B cell (primary cell): ENCODE data around the gene SLC9A5. TPM values are rescaled to one million over a fixed set of nuclear protein-coding genes. Genes with fewer than 3 reads are reported as not detected.

Experiments
- ATAC-seq: fragments of 200-7000 bp; cut with Tn5 transposase; one replicate; pipeline ENCODE4 v1.10.0; 2021; ENCODE audit warnings: low read depth, mild to moderate bottlenecking, moderate number of reproducible peaks, moderate library complexity
- CTCF ChIA-PET: fragments of 350-600 bp; sonication (Branson Sonifier 250); formaldehyde crosslinking; loops from one replicate; lab custom pipeline; 2021; ENCODE audit warnings: antibody characterized with exemption, inconsistent platforms; lab: Charles Lee
- POLR2A ChIA-PET: fragments of 350-600 bp; sonication (Branson Sonifier 250); formaldehyde crosslinking; loops from one replicate; lab custom pipeline; 2021; ENCODE audit warnings: antibody characterized with exemption; lab: Charles Lee
- DNase-seq: peaks from one replicate; pipeline ENCODE4 v3.0.0; 2013
- H2AFZ ChIP-seq: 2 replicates; pipeline ENCODE4 v1.6.1; 2012; ENCODE audit warnings: mild to moderate bottlenecking, low read depth, low read length; ENCODE audit not compliant: insufficient read depth, poor library complexity, severe bottlenecking
- H3K27ac ChIP-seq, 2 donors: 1 replicate in 1 of 2; 2 replicates in 1 of 2; pipeline ENCODE4 v1.5.1; 2012 to 2013; ENCODE audit warnings: low read length in 2 of 2, mild to moderate bottlenecking in 2 of 2, moderate library complexity in 1 of 2
- H3K27me3 ChIP-seq, 4 experiments: fragments of 200-600 bp in 1 of 4; sonication (generic) in 1 of 4; replicated peaks in 1 of 4; 1 replicate in 2 of 4; 2 replicates in 2 of 4; pipeline versions ENCODE4 v1.6.1 to v1.7.0; 2013 to 2016; ENCODE audit warnings: low read length in 3 of 4, mild to moderate bottlenecking in 2 of 4, mixed read lengths in 1 of 4, moderate library complexity in 1 of 4; ENCODE audit not compliant: insufficient read depth in 4 of 4, control insufficient read depth in 3 of 4; ENCODE audit errors: control extremely low read depth in 1 of 4
- H3K36me3 ChIP-seq, 2 experiments: replicated peaks in 1 of 2; 1 replicate in 1 of 2; 2 replicates in 1 of 2; pipeline versions ENCODE4 v1.6.1 to v1.7.1; 2013; ENCODE audit warnings: low read length in 1 of 2; ENCODE audit not compliant: insufficient read depth in 2 of 2, control insufficient read depth in 1 of 2; ENCODE audit errors: control extremely low read depth in 1 of 2, extremely low read depth in 1 of 2
- H3K4me1 ChIP-seq, 2 donors: fragments of 200-600 bp in 1 of 2; sonication (generic) in 1 of 2; 1 replicate in 1 of 2; 2 replicates in 1 of 2; pipeline versions ENCODE4 v1.5.1 to v1.6.1; 2013 to 2017; ENCODE audit warnings: low read length in 2 of 2; ENCODE audit not compliant: control insufficient read depth in 2 of 2, insufficient read depth in 2 of 2
- H3K4me2 ChIP-seq: replicated peaks from 2 replicates; pipeline ENCODE3; 2012; ENCODE audit warnings: mild to moderate bottlenecking, low read depth, low read length; ENCODE audit not compliant: poor library complexity, severe bottlenecking
- H3K4me3 ChIP-seq, 5 experiments: fragments of 200-600 bp in 1 of 5; sonication (generic) in 1 of 5; 1 replicate in 3 of 5; 2 replicates in 2 of 5; pipeline versions ENCODE4 v1.5.1 to v1.7.0; 2011 to 2016; ENCODE audit warnings: low read length in 4 of 5, mild to moderate bottlenecking in 4 of 5, low read depth in 2 of 5, control low read depth in 1 of 5, moderate library complexity in 1 of 5; ENCODE audit not compliant: insufficient read depth in 1 of 5; ENCODE audit errors: control extremely low read depth in 1 of 5, extremely low read depth in 1 of 5
- H3K79me2 ChIP-seq: fragments of 200-600 bp; sonication (generic); one replicate; pipeline ENCODE4 v1.6.0; 2016; ENCODE audit warnings: low read length; ENCODE audit not compliant: control insufficient read depth, insufficient read depth
- H3K9ac ChIP-seq: fragments of 200-600 bp; sonication (generic); 2 replicates; pipeline ENCODE4 v1.6.1; 2017; ENCODE audit warnings: mild to moderate bottlenecking, low read length, moderate library complexity
- H3K9me3 ChIP-seq, 3 donors: one replicate each; pipeline versions ENCODE4 v1.6.1 to v1.7.1; 2013; ENCODE audit warnings: low read length in 2 of 3; ENCODE audit not compliant: control insufficient read depth in 2 of 3, insufficient read depth in 1 of 3; ENCODE audit errors: control extremely low read depth in 1 of 3
- H4K20me1 ChIP-seq: 2 replicates; pipeline ENCODE4 v1.6.0; 2012; ENCODE audit warnings: mild to moderate bottlenecking, low read length; ENCODE audit not compliant: insufficient read depth, control insufficient read depth, poor library complexity, severe bottlenecking
- H3K27ac Mint-ChIP-seq: one replicate; pipeline ENCODE4 v1.8.0; 2021; ENCODE audit warnings: mixed read lengths
- H3K27me3 Mint-ChIP-seq: one replicate; pipeline ENCODE4 v1.8.0; 2021; ENCODE audit warnings: mixed read lengths
- H3K4me1 Mint-ChIP-seq: one replicate; pipeline ENCODE4 v1.8.0; 2021; ENCODE audit warnings: mixed read lengths
- H3K4me3 Mint-ChIP-seq: one replicate; pipeline ENCODE4 v1.8.0; 2021; ENCODE audit warnings: mixed read lengths
- H3K9me3 Mint-ChIP-seq: one replicate; pipeline ENCODE4 v1.8.0; 2022; ENCODE audit warnings: mixed read lengths; ENCODE audit not compliant: insufficient read depth
- CTCF ChIP-seq: fragments of 200-600 bp; IDR thresholded peaks from one replicate; pipeline ENCODE4 v1.8.0; 2022; ENCODE audit warnings: antibody characterized with exemption, mild to moderate bottlenecking
- EZH2 ChIP-seq: IDR thresholded peaks from 2 replicates; pipeline ENCODE4 v1.6.1; 2012; ENCODE audit warnings: borderline replicate concordance, low read depth, mild to moderate bottlenecking, moderate library complexity, low read length; ENCODE audit not compliant: insufficient read depth, poor library complexity, severe bottlenecking
- WGBS: methylation state at CpG from one replicate; pipeline ENCODE4 v1.1.5; 2013; ENCODE audit warnings: missing lambda C conversion rate; ENCODE audit not compliant: insufficient coverage; 5-methylcytosine and 5-hydroxymethylcytosine counted together
- intact Hi-C: fragments of 100-400 bp; cut with micrococcal nuclease; formaldehyde crosslinking; loops from one replicate; pipeline ENCODE4 v1.10.0; 2022
- polyA plus RNA-seq: library from polyadenylated mRNA; depleted of rRNA; stranded (reverse); fragments of >200 nt; gene quantifications from 2 replicates; pipeline ENCODE4 v1.2.3, GENCODE V29; 2012
- total RNA-seq, 2 donors: library from RNA; stranded (reverse); fragments of 120-200 nt in 1 of 2; gene quantifications; 1 replicate in 1 of 2; 2 replicates in 1 of 2; pipeline versions ENCODE4 v1.2.3 to v1.2.4, GENCODE V29; 2013 to 2022

SLC9A5 gene
- total and polyA plus RNA-seq, 2 donors (not counting 1 experiment from before 2014, with no cell fraction given) = 1.7 TPM

GRCh38 chr16:67246756-67247191, 2.0 kb upstream of the SLC9A5 start:
- peak overlapping the region; percentile 70 to 97 (median 79) for H3K4me3 ChIP-seq
- peak overlapping the region; percentile 100 for H3K4me2 ChIP-seq
- H3K27me3 ChIP-seq = peaks cover 0 to 17% (median 12%) of the 10 kb centered on the region in 4 experiments
- ChIA-PET POLR2A (interaction anchor here (0.6 to 3.7 kb wide), 3 partner anchors 20 to 233 kb away, joined by 3 to 27 read pairs (median 4); partner anchors contain the start of gene TMEM208), CTCF (interaction anchor here (1.0 to 4.2 kb wide), 7 partner anchors 15 to 103 kb away, joined by 3 to 33 read pairs (median 10); partner anchors contain the start of gene TMEM208)
- DNase-seq (no peak), ATAC-seq (no peak)
- no peak for TF ChIP-seq EZH2
- TF ChIP-seq CTCF = no peak
- peaks cover 8% of the 10 kb centered on the region for H4K20me1 ChIP-seq
- H3K79me2 ChIP-seq = peaks cover 20% of the 10 kb centered on the region
- peak overlapping the region; percentile 81 for H3K9ac ChIP-seq
- H2AFZ ChIP-seq = peak overlapping the region; percentile 82
- H3K9me3 ChIP-seq = no peaks in the 10 kb centered on the region
- no peaks in the 10 kb centered on the region for H3K9me3 Mint-ChIP-seq
- peaks cover 0 to under 1% of the 10 kb centered on the region in 2 experiments for H3K36me3 ChIP-seq
- WGBS = 0% methylated on average over 26 of the region's 26 CpGs
- peaks cover 9% of the 10 kb centered on the region for H3K27me3 Mint-ChIP-seq
- H3K4me1 ChIP-seq = peaks cover 46 to 55% of the 10 kb centered on the region in 2 donors
- peak overlapping the region; percentile 70 for H3K27ac Mint-ChIP-seq
- peak overlapping the region; percentile 16 to 48 for H3K27ac ChIP-seq
- intact Hi-C loops = loop anchor here (1.0 to 10.0 kb wide), 7 partner anchors 19 to 418 kb away; partner anchors contain the start of genes ACD, ATP6V0D1, C16orf86 and E2F4
- peaks cover 53% of the 10 kb centered on the region for H3K4me1 Mint-ChIP-seq
- H3K4me3 Mint-ChIP-seq = peak overlapping the region; percentile 96
